Measurements from ENCODE around the gene S1PR2.
A peak's percentile ranks its signal among the peaks of the same experiment; 100 is the strongest.

Gene S1PR2

GRCh38 chr19:10269333-10270179 lies 38.4 kb upstream of the S1PR2 start:
- WGBS (ENCODE audit: insufficient coverage, insufficient read length) = no CpG with 5 or more reads among the region's 59 CpGs
- no peak for DNase-seq (ENCODE audit: low read depth, low spot score)
- no peaks in the 10 kb centered on the region for H3K9me3 ChIP-seq (ENCODE audit: control insufficient read depth, insufficient read depth, low read length)
- H3K27me3 ChIP-seq (ENCODE audit: control insufficient read depth, insufficient read depth, low read length) = peaks cover 10% of the 10 kb centered on the region
- H3K4me3 ChIP-seq (ENCODE audit: low read length) = peak overlapping the region; percentile 13; the same call in 1 of the 2 replicates
- H3K27ac ChIP-seq (ENCODE audit: low read length) = no peak overlapping the region
- H3K4me1 ChIP-seq (ENCODE audit: control insufficient read depth, insufficient read depth, low read length) = peaks cover 4% of the 10 kb centered on the region; the same call in 1 of the 2 replicates
- no peaks in the 10 kb centered on the region; the same call in 1 of the 2 replicates for H3K36me3 ChIP-seq (ENCODE audit: control insufficient read depth, insufficient read depth, low read length)

- no CpG with 5 or more reads among the region's 6 CpGs for WGBS (ENCODE audit: insufficient coverage, insufficient read length)
- H3K4me3 ChIP-seq (ENCODE audit: low read length) = no peak overlapping the region
- DNase-seq (ENCODE audit: low read depth, low spot score) = no peak
- peaks cover 4% of the 10 kb centered on the region; the same call in 1 of the 2 replicates for H3K4me1 ChIP-seq (ENCODE audit: control insufficient read depth, insufficient read depth, low read length)
- no peaks in the 10 kb centered on the region; the same call in 1 of the 2 replicates for H3K36me3 ChIP-seq (ENCODE audit: control insufficient read depth, insufficient read depth, low read length)
- H3K27ac ChIP-seq (ENCODE audit: low read length) = no peak overlapping the region
- no peaks in the 10 kb centered on the region for H3K9me3 ChIP-seq (ENCODE audit: control insufficient read depth, insufficient read depth, low read length)
- H3K27me3 ChIP-seq (ENCODE audit: control insufficient read depth, insufficient read depth, low read length) = peaks cover 10% of the 10 kb centered on the region
These were observed 36.9 kb upstream of the S1PR2 start for GRCh38 chr19:10268071-10268470.

GRCh38 chr19:10266706-10267105 lies 35.6 kb upstream of the S1PR2 start:
- WGBS (ENCODE audit: insufficient coverage, insufficient read length) = no CpG with 5 or more reads among the region's 7 CpGs
- Histone ChIP-seq H3K27ac (ENCODE audit: low read length) (no peak overlapping the region), H3K36me3 (ENCODE audit: control insufficient read depth, insufficient read depth, low read length) (no peaks in the 10 kb centered on the region; the same call in 1 of the 2 replicates), H3K4me3 (ENCODE audit: low read length) (no peak overlapping the region), H3K9me3 (ENCODE audit: control insufficient read depth, insufficient read depth, low read length) (no peaks in the 10 kb centered on the region), H3K27me3 (ENCODE audit: control insufficient read depth, insufficient read depth, low read length) (peaks cover 10% of the 10 kb centered on the region), H3K4me1 (ENCODE audit: control insufficient read depth, insufficient read depth, low read length) (peaks cover 4% of the 10 kb centered on the region; the same call in 1 of the 2 replicates)
- DNase-seq (ENCODE audit: low read depth, low spot score) = no peak

- Histone ChIP-seq H3K9me3 (ENCODE audit: control insufficient read depth, insufficient read depth, low read length) (no peaks in the 10 kb centered on the region), H3K4me1 (ENCODE audit: control insufficient read depth, insufficient read depth, low read length) (no peaks in the 10 kb centered on the region), H3K27ac (ENCODE audit: low read length) (no peak overlapping the region), H3K27me3 (ENCODE audit: control insufficient read depth, insufficient read depth, low read length) (no peaks in the 10 kb centered on the region), H3K36me3 (ENCODE audit: control insufficient read depth, insufficient read depth, low read length) (0 out of 2 replicates have a peak, but pooled peaks cover 5% of the 10 kb centered on the region), H3K4me3 (ENCODE audit: low read length) (no peak overlapping the region)
- no peak for DNase-seq (ENCODE audit: low read depth, low spot score)
- WGBS (ENCODE audit: insufficient coverage, insufficient read length) = 100% methylated on average over 1 of the region's 7 CpGs
These were observed 31.6 kb upstream of the S1PR2 start for GRCh38 chr19:10262771-10263170.

- no peaks in the 10 kb centered on the region for H3K27me3 ChIP-seq (ENCODE audit: control insufficient read depth, insufficient read depth, low read length)
- H3K27ac ChIP-seq (ENCODE audit: low read length) = no peak overlapping the region
- no peak overlapping the region for H3K4me3 ChIP-seq (ENCODE audit: low read length)
These were observed 29.0 kb upstream of the S1PR2 start for GRCh38 chr19:10260141-10260584.

GRCh38 chr19:10259162-10259905 lies 28.2 kb upstream of the S1PR2 start:
- Histone ChIP-seq H3K27me3 (ENCODE audit: control insufficient read depth, insufficient read depth, low read length) (no peaks in the 10 kb centered on the region), H3K4me1 (ENCODE audit: control insufficient read depth, insufficient read depth, low read length) (no peaks in the 10 kb centered on the region), H3K27ac (ENCODE audit: low read length) (no peak overlapping the region), H3K4me3 (ENCODE audit: low read length) (no peak overlapping the region), H3K36me3 (ENCODE audit: control insufficient read depth, insufficient read depth, low read length) (0 out of 2 replicates have a peak, but pooled peaks cover 16% of the 10 kb centered on the region), H3K9me3 (ENCODE audit: control insufficient read depth, insufficient read depth, low read length) (no peaks in the 10 kb centered on the region)
- WGBS (ENCODE audit: insufficient coverage, insufficient read length) = no CpG with 5 or more reads among the region's 32 CpGs
- peak; percentile 88 for DNase-seq (ENCODE audit: low read depth, low spot score)

More at GRCh38 chr19:10260141-10260584, 29.0 kb upstream of the S1PR2 start:
- Histone ChIP-seq H3K36me3 (ENCODE audit: control insufficient read depth, insufficient read depth, low read length) (0 out of 2 replicates have a peak, but pooled peaks cover 16% of the 10 kb centered on the region), H3K4me1 (ENCODE audit: control insufficient read depth, insufficient read depth, low read length) (no peaks in the 10 kb centered on the region), H3K9me3 (ENCODE audit: control insufficient read depth, insufficient read depth, low read length) (no peaks in the 10 kb centered on the region)
- no peak for DNase-seq (ENCODE audit: low read depth, low spot score)
- no CpG with 5 or more reads among the region's 8 CpGs for WGBS (ENCODE audit: insufficient coverage, insufficient read length)

- H3K9me3 ChIP-seq (ENCODE audit: control insufficient read depth, insufficient read depth, low read length) = no peaks in the 10 kb centered on the region
- 0 out of 2 replicates have a peak, but pooled peaks cover 16% of the 10 kb centered on the region for H3K36me3 ChIP-seq (ENCODE audit: control insufficient read depth, insufficient read depth, low read length)
- H3K27ac ChIP-seq (ENCODE audit: low read length) = no peak overlapping the region
- no peaks in the 10 kb centered on the region for H3K4me1 ChIP-seq (ENCODE audit: control insufficient read depth, insufficient read depth, low read length)
- DNase-seq (ENCODE audit: low read depth, low spot score) = no peak
- no CpG with 5 or more reads among the region's 18 CpGs for WGBS (ENCODE audit: insufficient coverage, insufficient read length)
- H3K4me3 ChIP-seq (ENCODE audit: low read length) = no peak overlapping the region
- no peaks in the 10 kb centered on the region for H3K27me3 ChIP-seq (ENCODE audit: control insufficient read depth, insufficient read depth, low read length)
These were observed 27.1 kb upstream of the S1PR2 start for GRCh38 chr19:10258080-10258710.

GRCh38 chr19:10256970-10257615 lies 26.0 kb upstream of the S1PR2 start:
- no peaks in the 10 kb centered on the region for H3K9me3 ChIP-seq (ENCODE audit: control insufficient read depth, insufficient read depth, low read length)
- 0 out of 2 replicates have a peak, but pooled peaks cover 16% of the 10 kb centered on the region for H3K36me3 ChIP-seq (ENCODE audit: control insufficient read depth, insufficient read depth, low read length)
- no peak overlapping the region for H3K27ac ChIP-seq (ENCODE audit: low read length)
- no peak for DNase-seq (ENCODE audit: low read depth, low spot score)
- no peaks in the 10 kb centered on the region for H3K27me3 ChIP-seq (ENCODE audit: control insufficient read depth, insufficient read depth, low read length)
- no peaks in the 10 kb centered on the region for H3K4me1 ChIP-seq (ENCODE audit: control insufficient read depth, insufficient read depth, low read length)
- WGBS (ENCODE audit: insufficient coverage, insufficient read length) = no CpG with 5 or more reads among the region's 9 CpGs
- no peak overlapping the region for H3K4me3 ChIP-seq (ENCODE audit: low read length)

- Histone ChIP-seq H3K27ac (ENCODE audit: low read length) (no peak overlapping the region), H3K9me3 (ENCODE audit: control insufficient read depth, insufficient read depth, low read length) (no peaks in the 10 kb centered on the region), H3K4me1 (ENCODE audit: control insufficient read depth, insufficient read depth, low read length) (no peaks in the 10 kb centered on the region), H3K4me3 (ENCODE audit: low read length) (no peak overlapping the region), H3K36me3 (ENCODE audit: control insufficient read depth, insufficient read depth, low read length) (0 out of 2 replicates have a peak, but pooled peaks cover 16% of the 10 kb centered on the region), H3K27me3 (ENCODE audit: control insufficient read depth, insufficient read depth, low read length) (no peaks in the 10 kb centered on the region)
- WGBS (ENCODE audit: insufficient coverage, insufficient read length) = no CpG with 5 or more reads among the region's 18 CpGs
- DNase-seq (ENCODE audit: low read depth, low spot score) = no peak
These were observed 25.4 kb upstream of the S1PR2 start for GRCh38 chr19:10256551-10256950.
